Erythroblast (primary cell): ENCODE measurements around the gene IRF9.

Experiments
- GATA1 ChIP-seq: IDR thresholded peaks from 2 replicates; pipeline ENCODE4 v1.6.1; 2011; ENCODE audit warnings: low read depth, mild to moderate bottlenecking, control low read depth, low read length, moderate library complexity
- POLR2A ChIP-seq: IDR thresholded peaks from 2 replicates; pipeline ENCODE4 v1.6.1; 2011; ENCODE audit warnings: mild to moderate bottlenecking, low read length

- TF ChIP-seq GATA1 (no peak), POLR2A (no peak)
Measured at GRCh38 chr14:24165785-24166184, 4.7 kb downstream of the IRF9 start.
